B cell (primary cell): Measurements from ENCODE around the gene GLRA1. TPM values are rescaled to one million over a fixed set of nuclear protein-coding genes. Genes with fewer than 3 reads are reported as not detected.

Source experiments
- ATAC-seq: fragments of 200-7000 bp; cut with Tn5 transposase; one replicate; pipeline ENCODE4 v1.10.0; 2021; ENCODE audit warnings: low read depth, mild to moderate bottlenecking, moderate number of reproducible peaks, moderate library complexity
- CTCF ChIA-PET: fragments of 350-600 bp; sonication (Branson Sonifier 250); formaldehyde crosslinking; loops from one replicate; lab custom pipeline; 2021; ENCODE audit warnings: antibody characterized with exemption, inconsistent platforms; lab: Charles Lee
- POLR2A ChIA-PET: fragments of 350-600 bp; sonication (Branson Sonifier 250); formaldehyde crosslinking; loops from one replicate; lab custom pipeline; 2021; ENCODE audit warnings: antibody characterized with exemption; lab: Charles Lee
- DNase-seq: peaks from one replicate; pipeline ENCODE4 v3.0.0; 2013
- H2AFZ ChIP-seq: 2 replicates; pipeline ENCODE4 v1.6.1; 2012; ENCODE audit warnings: mild to moderate bottlenecking, low read depth, low read length; ENCODE audit not compliant: insufficient read depth, poor library complexity, severe bottlenecking
- H3K27ac ChIP-seq, 2 donors: 1 replicate in 1 of 2; 2 replicates in 1 of 2; pipeline ENCODE4 v1.5.1; 2012 to 2013; ENCODE audit warnings: low read length in 2 of 2, mild to moderate bottlenecking in 2 of 2, moderate library complexity in 1 of 2
- H3K27me3 ChIP-seq, 4 experiments: fragments of 200-600 bp in 1 of 4; sonication (generic) in 1 of 4; replicated peaks in 1 of 4; 1 replicate in 2 of 4; 2 replicates in 2 of 4; pipeline versions ENCODE4 v1.6.1 to v1.7.0; 2013 to 2016; ENCODE audit warnings: low read length in 3 of 4, mild to moderate bottlenecking in 2 of 4, mixed read lengths in 1 of 4, moderate library complexity in 1 of 4; ENCODE audit not compliant: insufficient read depth in 4 of 4, control insufficient read depth in 3 of 4; ENCODE audit errors: control extremely low read depth in 1 of 4
- H3K36me3 ChIP-seq, 2 experiments: replicated peaks in 1 of 2; 1 replicate in 1 of 2; 2 replicates in 1 of 2; pipeline versions ENCODE4 v1.6.1 to v1.7.1; 2013; ENCODE audit warnings: low read length in 1 of 2; ENCODE audit not compliant: insufficient read depth in 2 of 2, control insufficient read depth in 1 of 2; ENCODE audit errors: control extremely low read depth in 1 of 2, extremely low read depth in 1 of 2
- H3K4me1 ChIP-seq, 2 donors: fragments of 200-600 bp in 1 of 2; sonication (generic) in 1 of 2; 1 replicate in 1 of 2; 2 replicates in 1 of 2; pipeline versions ENCODE4 v1.5.1 to v1.6.1; 2013 to 2017; ENCODE audit warnings: low read length in 2 of 2; ENCODE audit not compliant: control insufficient read depth in 2 of 2, insufficient read depth in 2 of 2
- H3K4me2 ChIP-seq: replicated peaks from 2 replicates; pipeline ENCODE3; 2012; ENCODE audit warnings: mild to moderate bottlenecking, low read depth, low read length; ENCODE audit not compliant: poor library complexity, severe bottlenecking
- H3K4me3 ChIP-seq, 5 experiments: fragments of 200-600 bp in 1 of 5; sonication (generic) in 1 of 5; 1 replicate in 3 of 5; 2 replicates in 2 of 5; pipeline versions ENCODE4 v1.5.1 to v1.7.0; 2011 to 2016; ENCODE audit warnings: low read length in 4 of 5, mild to moderate bottlenecking in 4 of 5, low read depth in 2 of 5, control low read depth in 1 of 5, moderate library complexity in 1 of 5; ENCODE audit not compliant: insufficient read depth in 1 of 5; ENCODE audit errors: control extremely low read depth in 1 of 5, extremely low read depth in 1 of 5
- H3K79me2 ChIP-seq: fragments of 200-600 bp; sonication (generic); one replicate; pipeline ENCODE4 v1.6.0; 2016; ENCODE audit warnings: low read length; ENCODE audit not compliant: control insufficient read depth, insufficient read depth
- H3K9ac ChIP-seq: fragments of 200-600 bp; sonication (generic); 2 replicates; pipeline ENCODE4 v1.6.1; 2017; ENCODE audit warnings: mild to moderate bottlenecking, low read length, moderate library complexity
- H3K9me3 ChIP-seq, 3 donors: one replicate each; pipeline versions ENCODE4 v1.6.1 to v1.7.1; 2013; ENCODE audit warnings: low read length in 2 of 3; ENCODE audit not compliant: control insufficient read depth in 2 of 3, insufficient read depth in 1 of 3; ENCODE audit errors: control extremely low read depth in 1 of 3
- H4K20me1 ChIP-seq: 2 replicates; pipeline ENCODE4 v1.6.0; 2012; ENCODE audit warnings: mild to moderate bottlenecking, low read length; ENCODE audit not compliant: insufficient read depth, control insufficient read depth, poor library complexity, severe bottlenecking
- H3K27ac Mint-ChIP-seq: one replicate; pipeline ENCODE4 v1.8.0; 2021; ENCODE audit warnings: mixed read lengths
- H3K27me3 Mint-ChIP-seq: one replicate; pipeline ENCODE4 v1.8.0; 2021; ENCODE audit warnings: mixed read lengths
- H3K4me1 Mint-ChIP-seq: one replicate; pipeline ENCODE4 v1.8.0; 2021; ENCODE audit warnings: mixed read lengths
- H3K4me3 Mint-ChIP-seq: one replicate; pipeline ENCODE4 v1.8.0; 2021; ENCODE audit warnings: mixed read lengths
- H3K9me3 Mint-ChIP-seq: one replicate; pipeline ENCODE4 v1.8.0; 2022; ENCODE audit warnings: mixed read lengths; ENCODE audit not compliant: insufficient read depth
- CTCF ChIP-seq: fragments of 200-600 bp; IDR thresholded peaks from one replicate; pipeline ENCODE4 v1.8.0; 2022; ENCODE audit warnings: antibody characterized with exemption, mild to moderate bottlenecking
- EZH2 ChIP-seq: IDR thresholded peaks from 2 replicates; pipeline ENCODE4 v1.6.1; 2012; ENCODE audit warnings: borderline replicate concordance, low read depth, mild to moderate bottlenecking, moderate library complexity, low read length; ENCODE audit not compliant: insufficient read depth, poor library complexity, severe bottlenecking
- whole genome bisulfite sequencing: methylation state at CpG from one replicate; pipeline ENCODE4 v1.1.5; 2013; ENCODE audit warnings: missing lambda C conversion rate; ENCODE audit not compliant: insufficient coverage; 5-methylcytosine and 5-hydroxymethylcytosine counted together
- intact Hi-C: fragments of 100-400 bp; cut with micrococcal nuclease; formaldehyde crosslinking; loops from one replicate; pipeline ENCODE4 v1.10.0; 2022
- polyA plus RNA-seq: library from polyadenylated mRNA; depleted of rRNA; stranded (reverse); fragments of >200 nt; gene quantifications from 2 replicates; pipeline ENCODE4 v1.2.3, GENCODE V29; 2012
- total RNA-seq, 2 donors: library from RNA; stranded (reverse); fragments of 120-200 nt in 1 of 2; gene quantifications; 1 replicate in 1 of 2; 2 replicates in 1 of 2; pipeline versions ENCODE4 v1.2.3 to v1.2.4, GENCODE V29; 2013 to 2022

The GLRA1 gene
- total and polyA plus RNA-seq, 2 donors (not counting 1 experiment from before 2014, with no cell fraction given): not detected

- intact Hi-C loops: no loop called here
- WGBS: 73% methylated on average over 9 of the region's 9 CpGs
- no peak for DNase-seq
- H3K27ac ChIP-seq: no peak overlapping the region
- no peaks in the 10 kb centered on the region for H3K9me3 Mint-ChIP-seq
- H3K27me3 ChIP-seq: peaks cover 0 to 6% (median 0%) of the 10 kb centered on the region in 4 experiments
- no peaks in the 10 kb centered on the region for H3K79me2 ChIP-seq
- H3K9ac ChIP-seq: no peak overlapping the region
- peaks cover 10% of the 10 kb centered on the region for H3K27me3 Mint-ChIP-seq
- no peak overlapping the region for H3K4me3 Mint-ChIP-seq
- H3K36me3 ChIP-seq: no peaks in the 10 kb centered on the region
- no peak overlapping the region for H3K4me2 ChIP-seq
- no peaks in the 10 kb centered on the region for H3K4me1 Mint-ChIP-seq
- no peak overlapping the region for H3K4me3 ChIP-seq
- ATAC-seq: no peak
- H3K9me3 ChIP-seq: no peaks in the 10 kb centered on the region
- no peaks in the 10 kb centered on the region for H4K20me1 ChIP-seq
- ChIA-PET CTCF (no interaction called here), POLR2A (no interaction called here)
- H2AFZ ChIP-seq: no peak overlapping the region
- no peak overlapping the region for H3K27ac Mint-ChIP-seq
- TF ChIP-seq EZH2: no peak
- TF ChIP-seq CTCF: no peak
- no peaks in the 10 kb centered on the region for H3K4me1 ChIP-seq
Observed at GRCh38 chr5:151885138-151885908, 39.3 kb downstream of the GLRA1 start.

GRCh38 chr5:151881621-151882225 is 42.9 kb downstream of the GLRA1 start:
- Mint-ChIP-seq H3K27me3 (peaks cover 10% of the 10 kb centered on the region), H3K4me1 (no peaks in the 10 kb centered on the region), H3K4me3 (no peak overlapping the region), H3K9me3 (peaks cover 6% of the 10 kb centered on the region), H3K27ac (no peak overlapping the region)
- POLR2A ChIA-PET: no interaction called here
- Histone ChIP-seq H3K9ac (no peak overlapping the region), H3K36me3 (no peaks in the 10 kb centered on the region), H3K79me2 (no peaks in the 10 kb centered on the region), H3K4me3 (no peak overlapping the region), H3K4me2 (no peak overlapping the region), H2AFZ (no peak overlapping the region), H3K9me3 (peaks cover 0 to 12% (median 0%) of the 10 kb centered on the region in 3 donors), H4K20me1 (no peaks in the 10 kb centered on the region), H3K27me3 (peaks cover 0 to 6% (median 0%) of the 10 kb centered on the region in 4 experiments), H3K4me1 (no peaks in the 10 kb centered on the region), H3K27ac (no peak overlapping the region)
- DNase-seq (no peak), ATAC-seq (no peak)
- 51% methylated on average over 2 of the region's 2 CpGs for WGBS
- no peak for TF ChIP-seq CTCF
- TF ChIP-seq EZH2: no peak
- CTCF ChIA-PET: interaction anchor here (0.9 to 1.0 kb wide), 2 partner anchors 261 to 263 kb away, joined by 3 to 4 read pairs; no protein-coding TSS in a partner anchor
- intact Hi-C loops: no loop called here
